GM18907 (cell line): ENCODE measurements around the gene EXOC4.
A peak's percentile ranks its signal among the peaks of the same experiment; 100 is the strongest.
"Not testable (repeated sequence)": the region's sequence is repeated elsewhere in the genome, so short reads cannot be mapped to it uniquely, and the experiment has no call there.

Experiments
- ATAC-seq: cut with Tn5 transposase; IDR thresholded peaks from one replicate; pipeline ENCODE4 v1.9.1; 2021; ENCODE audit warnings: mild to moderate bottlenecking, moderate library complexity; ENCODE audit not compliant: unreplicated experiment

The EXOC4 gene

DNA sequence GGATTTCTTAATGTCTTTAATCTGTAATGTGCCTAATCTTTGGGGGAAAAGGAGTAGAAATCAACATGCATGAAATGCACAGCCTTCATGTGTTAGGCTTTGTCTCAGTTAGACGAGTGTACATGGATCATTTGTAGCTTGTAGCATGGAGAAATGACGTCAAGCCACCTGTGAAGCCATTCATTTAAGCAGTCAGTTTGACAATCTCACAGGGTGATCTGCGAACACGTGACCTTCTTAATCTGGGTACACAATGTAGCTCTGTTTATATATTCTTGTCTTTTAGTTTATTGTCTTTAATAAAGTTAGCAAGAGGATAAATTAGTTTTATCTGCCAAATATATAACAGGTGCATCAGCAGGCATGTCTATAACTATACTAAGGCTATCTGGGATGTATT lies 522.3 kb downstream of the EXOC4 start:
- no peak for ATAC-seq

DNA sequence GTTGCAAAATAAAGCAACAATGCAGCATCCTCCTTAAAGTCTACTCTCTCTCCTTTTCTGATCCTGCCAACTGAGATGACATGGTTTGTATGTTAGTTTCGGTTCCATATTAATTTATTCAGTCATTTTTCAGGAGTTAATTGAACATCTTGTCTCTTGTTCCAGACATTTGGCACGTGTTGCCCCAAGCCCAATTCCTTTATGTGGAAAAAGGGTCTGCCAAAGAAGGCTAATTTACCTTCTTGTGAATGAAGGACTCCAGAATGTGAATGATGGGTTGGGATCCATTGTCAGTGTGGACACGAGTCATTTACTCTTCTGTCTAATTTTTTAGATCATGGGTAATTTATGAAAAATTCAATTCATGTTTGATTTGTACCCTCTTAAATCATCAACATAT lies 523.4 kb downstream of the EXOC4 start:
- ATAC-seq: no peak

DNA sequence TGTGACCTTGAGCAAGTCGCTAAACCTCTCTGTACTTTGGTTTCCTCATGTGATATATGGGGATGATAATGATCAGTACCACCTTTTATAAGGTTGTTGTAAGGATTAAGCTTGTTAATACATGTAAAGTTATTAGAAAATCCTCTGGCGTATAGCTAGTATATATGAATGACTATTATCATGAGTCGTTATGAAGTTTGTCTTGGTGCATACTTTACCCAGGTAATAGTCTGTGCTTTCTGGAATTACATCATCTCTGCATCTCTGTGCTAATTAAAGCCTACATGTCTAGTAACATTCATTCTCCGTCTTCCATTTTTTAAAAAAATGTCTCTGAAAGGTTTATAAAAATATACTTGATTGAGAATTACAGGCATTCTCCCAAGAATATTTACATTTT lies 524.8 kb downstream of the EXOC4 start:
- ATAC-seq: no peak

DNA sequence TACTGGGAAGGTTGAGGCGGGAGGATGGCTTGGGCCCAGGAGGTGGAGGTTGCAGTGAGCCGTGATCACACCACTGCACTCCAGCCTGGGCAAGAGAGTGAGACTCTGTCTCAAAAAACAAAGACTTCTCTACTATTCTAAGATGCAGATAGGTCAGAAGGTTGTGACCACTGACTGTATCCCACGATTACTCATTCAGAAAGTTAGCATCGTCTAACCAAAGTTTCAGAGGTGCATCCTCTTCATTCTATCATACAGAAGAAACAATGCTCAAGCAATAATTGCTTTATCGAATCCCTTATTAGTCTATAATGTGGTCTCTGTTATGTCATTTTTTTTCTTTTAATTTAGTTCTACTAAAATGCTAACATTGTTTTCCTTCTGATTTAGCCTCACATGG lies 525.6 kb downstream of the EXOC4 start:
- peak; percentile 93 for ATAC-seq

DNA sequence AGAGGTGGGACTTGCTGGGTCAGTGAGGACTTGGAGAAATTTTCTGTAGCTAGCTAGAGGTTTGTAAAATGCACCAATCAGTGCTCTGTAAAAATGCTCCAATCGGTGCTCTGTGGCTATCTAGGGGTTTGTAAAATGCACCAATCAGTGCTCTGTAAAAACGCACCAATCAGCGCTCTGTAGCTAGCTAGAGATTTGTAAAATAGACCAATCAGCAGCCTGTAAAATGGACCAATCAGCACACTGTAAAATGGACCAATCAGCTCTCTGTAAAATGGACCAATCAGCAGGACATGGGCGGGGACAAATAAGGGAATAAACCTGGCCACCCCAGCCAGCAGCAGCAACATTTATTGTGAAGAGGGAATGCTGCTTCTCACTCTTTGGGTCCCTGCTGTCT lies 526.7 kb downstream of the EXOC4 start:
- not testable (repeated sequence) for ATAC-seq

DNA sequence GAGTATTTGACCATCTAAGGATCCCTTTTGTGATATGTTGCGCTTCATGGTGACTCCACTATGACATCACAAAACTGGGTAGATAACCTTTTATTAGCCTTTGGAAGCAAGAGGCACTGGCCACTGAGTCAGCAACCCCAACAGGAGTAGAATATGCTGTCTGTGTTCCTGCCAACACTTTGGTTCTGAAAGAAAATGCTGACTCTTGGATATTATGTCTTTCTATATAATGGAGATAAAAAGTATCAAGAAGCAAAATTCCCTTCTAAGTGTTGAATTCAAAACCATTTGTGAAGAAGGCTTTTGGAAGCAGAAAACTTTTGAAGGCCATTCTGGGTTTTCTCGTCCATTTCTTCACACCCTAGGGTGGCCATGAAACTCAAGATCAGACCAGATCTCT lies 528.0 kb downstream of the EXOC4 start:
- ATAC-seq: no peak

DNA sequence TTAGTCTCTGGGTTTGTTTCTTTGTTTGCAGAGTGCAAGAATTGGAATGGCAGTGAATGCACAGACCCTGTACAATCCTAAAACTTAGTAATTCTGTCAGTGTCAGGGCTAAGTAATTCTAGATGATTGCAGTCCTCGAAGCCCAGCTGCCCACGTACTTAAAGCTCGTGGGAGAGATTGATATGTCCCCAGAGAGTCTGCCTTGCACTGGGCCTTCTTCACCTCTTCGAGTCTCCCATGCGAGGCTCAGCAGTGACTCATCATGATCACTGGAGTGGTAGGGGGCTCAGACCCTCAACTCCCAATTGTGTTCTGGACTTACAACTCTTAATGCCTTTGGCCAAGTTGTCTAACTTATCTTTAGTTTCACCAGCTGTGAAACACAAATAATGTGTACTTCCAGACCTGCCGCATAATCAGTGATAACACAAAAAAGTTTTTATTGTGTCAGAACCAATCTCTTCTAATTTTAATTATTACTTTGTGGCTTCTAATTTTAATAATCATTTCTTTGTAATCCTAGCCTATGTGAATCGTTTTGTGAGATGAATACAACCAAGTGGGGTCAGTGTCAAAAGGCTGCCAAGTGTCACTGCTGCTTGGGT lies 528.7 kb downstream of the EXOC4 start:
- no peak for ATAC-seq

DNA sequence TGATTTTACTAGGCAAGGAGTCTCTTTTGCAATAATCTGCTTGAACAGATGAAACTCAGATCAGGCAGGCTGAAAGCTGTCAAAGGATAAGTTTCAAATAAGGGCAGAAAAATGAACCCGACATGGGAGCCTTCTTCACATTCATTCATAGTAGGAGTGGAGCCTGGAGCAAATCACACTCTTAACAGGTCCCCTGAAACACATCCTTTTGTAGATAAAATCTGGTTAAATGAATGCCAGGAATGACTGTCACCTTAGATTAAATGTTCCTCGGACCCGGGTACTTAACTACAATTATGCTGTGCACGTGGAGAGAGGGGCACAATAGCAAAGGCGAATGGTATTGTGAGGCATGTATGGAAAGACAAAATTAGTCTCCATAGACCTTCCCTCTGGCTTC lies 529.6 kb downstream of the EXOC4 start:
- ATAC-seq: no peak

GRCh38 chr7:133783276-133783675 lies 530.4 kb downstream of the EXOC4 start:
- ATAC-seq: no peak

- no peak for ATAC-seq
Measured at GRCh38 chr7:133784486-133785001, 531.7 kb downstream of the EXOC4 start.

DNA sequence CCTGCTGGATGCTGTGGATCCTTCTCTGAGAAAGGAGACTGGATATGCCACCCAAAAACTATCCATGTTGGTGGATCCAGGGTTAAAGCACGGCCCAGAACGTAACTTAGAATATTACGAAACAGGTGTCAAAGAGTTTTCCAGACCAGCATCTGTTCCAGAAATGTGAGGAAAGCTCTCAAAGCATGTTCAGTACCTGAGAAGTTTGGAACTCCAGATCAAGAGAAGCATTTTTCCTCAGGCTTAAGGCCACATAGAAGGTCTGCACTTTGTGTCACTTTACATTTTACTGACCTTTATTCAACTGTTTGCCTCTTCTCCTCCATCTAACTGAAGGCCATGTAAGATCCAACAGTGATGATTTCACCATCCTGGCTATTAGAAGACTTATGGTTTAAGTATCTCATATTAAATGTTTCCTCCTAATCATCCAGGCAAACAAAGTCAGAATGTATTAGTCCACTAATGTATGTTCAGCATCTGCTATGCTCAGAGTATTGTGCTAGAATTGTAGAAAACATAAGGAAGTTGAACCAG lies 533.6 kb downstream of the EXOC4 start:
- ATAC-seq: no peak

DNA sequence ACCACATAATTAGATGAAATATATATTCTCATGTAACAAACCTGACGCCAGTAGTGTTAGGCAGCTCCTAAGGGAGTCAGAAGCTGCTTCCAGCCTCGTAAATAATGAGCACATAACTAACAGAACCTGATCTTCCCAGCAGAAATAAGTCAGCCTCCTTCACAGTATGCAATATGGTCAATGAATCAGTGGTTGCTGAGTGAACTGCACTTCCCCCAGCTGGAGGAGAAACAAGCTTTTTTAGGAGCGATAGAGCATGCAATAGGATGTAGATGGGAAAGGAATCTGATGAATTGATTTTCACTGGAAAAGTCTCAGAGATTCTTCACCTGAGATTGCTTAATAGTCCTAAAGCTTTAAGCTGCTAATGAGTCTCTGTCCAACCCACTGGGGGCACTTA lies 537.1 kb downstream of the EXOC4 start:
- ATAC-seq: no peak

- no peak for ATAC-seq
Measured at GRCh38 chr7:133790911-133791310, 538.0 kb downstream of the EXOC4 start.

- ATAC-seq: no peak
Measured at GRCh38 chr7:133794479-133794878, 541.6 kb downstream of the EXOC4 start.

DNA sequence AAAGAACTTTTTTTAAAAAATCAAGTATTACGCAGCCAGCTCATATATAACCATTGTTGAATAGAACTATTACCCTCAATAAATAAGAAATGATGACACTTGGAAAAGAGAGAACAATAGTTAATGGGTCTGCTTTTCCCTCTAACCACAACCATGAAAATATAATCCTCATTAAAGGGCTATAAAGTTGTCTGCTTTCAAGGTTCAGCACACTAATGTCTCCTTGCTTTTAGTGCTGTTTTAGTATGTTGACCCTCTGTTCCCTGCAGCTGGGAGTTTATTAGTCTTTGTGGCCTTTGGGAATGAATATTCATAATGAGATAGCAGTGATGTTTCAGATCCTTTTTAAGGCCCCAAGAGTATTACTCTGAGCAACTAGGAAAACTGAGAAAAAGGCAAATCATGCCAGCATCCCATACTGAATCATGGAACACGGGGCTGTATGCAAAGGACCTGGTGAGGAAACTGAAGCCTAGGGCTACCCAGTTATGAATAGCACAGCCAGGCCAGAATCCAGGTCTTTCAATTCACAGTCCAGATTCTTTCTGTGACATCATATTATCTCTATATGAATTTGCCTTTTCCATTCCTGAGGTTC lies 542.3 kb downstream of the EXOC4 start:
- no peak for ATAC-seq

GRCh38 chr7:133796782-133797745 lies 544.2 kb downstream of the EXOC4 start:
- ATAC-seq: no peak

DNA sequence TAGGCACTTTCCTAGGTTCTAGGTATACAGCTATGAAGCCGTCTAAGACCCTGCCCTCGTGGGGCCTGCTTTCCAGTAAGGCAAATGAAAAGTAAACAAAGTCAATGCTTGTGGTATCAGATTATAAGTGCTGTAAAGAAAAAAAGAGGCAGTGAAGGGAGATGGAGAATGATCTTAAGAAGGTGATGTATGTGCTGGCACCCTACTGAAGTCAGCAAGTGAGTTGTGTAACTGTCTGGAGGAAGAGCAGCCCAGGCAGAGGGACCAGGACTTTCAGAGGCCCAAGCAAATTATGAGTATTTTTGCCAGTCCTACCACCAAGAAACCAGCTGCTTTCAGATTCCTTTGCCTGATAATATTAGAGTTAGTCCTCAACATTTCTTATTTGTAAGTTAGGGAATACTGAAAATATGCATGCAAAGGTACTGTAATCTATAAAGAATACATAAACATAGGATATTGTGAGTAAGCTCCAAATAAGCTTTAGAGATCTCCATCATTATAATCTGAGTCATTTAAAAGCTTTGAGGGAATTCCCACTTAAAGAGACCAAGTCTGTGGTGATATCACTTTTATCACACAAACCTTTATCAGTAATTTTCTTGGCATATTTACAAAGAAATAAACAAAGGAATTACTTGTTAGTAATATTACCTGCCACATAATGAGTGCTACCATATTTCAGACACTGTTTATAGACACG lies 545.1 kb downstream of the EXOC4 start:
- no peak for ATAC-seq

DNA sequence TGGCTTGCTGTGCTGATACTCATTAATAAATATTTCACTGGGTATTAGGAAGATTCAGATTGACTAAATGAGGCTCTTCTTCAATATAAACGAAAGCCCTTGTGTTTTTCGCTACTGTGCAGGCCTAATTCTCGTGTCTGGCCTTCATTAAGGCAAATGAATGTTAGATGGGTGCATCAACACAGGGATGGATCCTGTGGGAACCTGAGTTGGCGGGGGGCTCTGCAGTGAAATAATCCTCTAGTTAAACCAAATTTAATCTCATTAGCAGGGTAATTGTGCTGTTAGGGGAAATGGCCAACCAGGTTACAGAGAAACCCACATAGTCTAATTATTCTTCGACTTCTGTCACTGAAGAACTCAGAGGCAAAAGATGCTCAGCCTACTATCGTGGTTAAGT lies 548.5 kb downstream of the EXOC4 start:
- no peak for ATAC-seq

- ATAC-seq: peak; percentile 74
Measured at GRCh38 chr7:133804127-133804526, 551.2 kb downstream of the EXOC4 start.

GRCh38 chr7:133805426-133805825 lies 552.5 kb downstream of the EXOC4 start:
- ATAC-seq: no peak
